Measurements from ENCODE around the gene TENM3. TPM values are rescaled to one million over a fixed set of nuclear protein-coding genes. Genes with fewer than 3 reads are reported as not detected.

Gene TENM3
- total and polyA plus RNA-seq, 2 donors (not counting 3 experiments of a cell fraction or from before 2014, with no cell fraction given) = 3.2 to 6.2 TPM

DNA sequence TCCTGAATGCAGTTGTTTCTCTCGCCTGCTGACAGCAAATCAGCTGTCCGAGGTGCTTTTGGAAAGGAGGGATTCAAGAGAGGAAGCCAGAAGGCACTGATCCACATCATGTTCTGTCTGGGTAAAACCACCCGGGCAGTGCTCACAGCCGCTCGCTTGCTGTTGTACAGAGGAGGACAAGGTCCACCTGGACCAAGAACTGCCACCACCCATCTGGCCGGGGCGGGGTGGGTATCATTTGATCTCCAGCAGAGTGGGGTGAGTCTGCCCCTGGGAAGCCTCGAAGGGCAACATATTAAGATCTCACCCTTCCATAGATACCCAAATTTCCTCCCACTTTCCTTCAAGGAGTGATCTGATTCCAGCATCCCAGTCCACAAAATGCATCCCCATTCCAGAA lies 560.9 kb downstream of the TENM3 start:
- Histone ChIP-seq H2AFZ (ENCODE audit: low read depth, low read length) (no peak overlapping the region), H3K79me2 (ENCODE audit: control insufficient read depth, insufficient read depth, low read length) (no peaks in the 10 kb centered on the region), H3K27ac (ENCODE audit: insufficient read depth, low read depth, low read length) (no peak overlapping the region), H3K9me3 (replicated peaks; ENCODE audit: control insufficient read depth, insufficient read depth, low read length) (no peaks in the 10 kb centered on the region), H3K9ac (replicated peaks; ENCODE audit: extremely low read depth, insufficient read depth, low read length) (no peak overlapping the region), H3K27me3 (ENCODE audit: control insufficient read depth in 2 of 2, insufficient read depth in 2 of 2, low read length in 2 of 2) (no peaks in the 10 kb centered on the region), H3K36me3 (ENCODE audit: control insufficient read depth in 2 of 2, extremely low read depth in 1 of 2, insufficient read depth in 2 of 2, low read length in 2 of 2) (no peaks in the 10 kb centered on the region), H3K9me1 (replicated peaks; ENCODE audit: control insufficient read depth, extremely low read depth, insufficient read depth, low read length) (no peaks in the 10 kb centered on the region), H4K20me1 (replicated peaks; ENCODE audit: control insufficient read depth, extremely low read depth, insufficient read depth, low read length) (no peaks in the 10 kb centered on the region), H3K4me2 (ENCODE audit: insufficient read depth, low read length) (no peak overlapping the region), H3K4me1 (ENCODE audit: control insufficient read depth, extremely low read depth, insufficient read depth, low read length) (no peaks in the 10 kb centered on the region), H3K4me3 (replicated peaks in 1 of 3; ENCODE audit: insufficient read depth in 1 of 3, low read depth in 1 of 3, low read length in 3 of 3) (no peak overlapping the region)
- POLR2A ChIA-PET = no interaction called here
- TF ChIP-seq MAX (IDR thresholded peaks at IDR 0.05; ENCODE audit: insufficient read depth, insufficient read length) (no peak), FOS (IDR thresholded peaks at IDR 0.05; ENCODE audit: borderline replicate concordance, insufficient read depth, low read length) (no peak), POLR2A (IDR thresholded peaks at IDR 0.05; ENCODE audit: low read depth, low read length) (no peak), EZH2 (IDR thresholded peaks at IDR 0.05; ENCODE audit: borderline replicate concordance, low read depth, low read length, severe bottlenecking) (no peak)
- CTCF ChIA-PET = interaction anchor here (1.7 kb wide), 1 partner anchor 218 kb away, joined by 5 read pairs; no protein-coding TSS in a partner anchor
- intact Hi-C loops (cut with micrococcal nuclease) = no loop called here
- no TSS peak for BruUV-seq (replicated peaks)
- DNase-seq (ENCODE audit: low read depth, low spot score) = no peak
- dilution Hi-C loops (cut with MboI; ENCODE audit: extremely low pct_ligation_motif_present, low sequenced_read_pairs) = no loop called here
- no peak for FAIRE-seq

DNA sequence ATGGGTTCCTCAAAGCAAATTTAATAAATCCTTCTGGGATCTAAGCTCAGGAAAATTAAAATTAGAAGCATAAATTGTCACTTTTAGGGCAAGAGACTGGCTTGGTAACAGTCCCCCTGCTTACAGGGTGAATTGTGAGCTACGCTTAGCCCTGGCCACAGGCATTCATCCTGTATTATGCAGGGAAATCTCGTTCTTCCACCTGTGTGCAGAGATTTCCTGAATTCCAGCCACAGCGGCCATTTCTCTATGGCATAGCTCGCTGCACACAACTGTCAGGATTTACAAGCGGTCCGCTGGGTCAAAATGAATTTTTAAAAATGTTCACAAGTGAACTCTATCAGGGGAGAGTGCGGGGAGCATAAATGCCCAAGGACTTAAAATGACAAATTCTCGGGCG lies 562.1 kb downstream of the TENM3 start:
- dilution Hi-C loops (cut with MboI; ENCODE audit: extremely low pct_ligation_motif_present, low sequenced_read_pairs) (no loop called here), intact Hi-C loops (cut with micrococcal nuclease) (loop anchor here (5.0 kb wide), 1 partner anchor 122 kb away; no protein-coding TSS in a partner anchor)
- no peaks in the 10 kb centered on the region for H3K27me3 ChIP-seq (ENCODE audit: control insufficient read depth in 2 of 2, insufficient read depth in 2 of 2, low read length in 2 of 2)
- H3K4me3 ChIP-seq (replicated peaks in 1 of 3; ENCODE audit: insufficient read depth in 1 of 3, low read depth in 1 of 3, low read length in 3 of 3) = no peak overlapping the region
- no peak overlapping the region for H3K27ac ChIP-seq (ENCODE audit: insufficient read depth, low read depth, low read length)
- FAIRE-seq (no peak), DNase-seq (ENCODE audit: low read depth, low spot score) (no peak)
- no peak overlapping the region for H2AFZ ChIP-seq (ENCODE audit: low read depth, low read length)
- H3K9ac ChIP-seq (replicated peaks; ENCODE audit: extremely low read depth, insufficient read depth, low read length) = no peak overlapping the region
- H3K4me1 ChIP-seq (ENCODE audit: control insufficient read depth, extremely low read depth, insufficient read depth, low read length) = no peaks in the 10 kb centered on the region
- H3K36me3 ChIP-seq (ENCODE audit: control insufficient read depth in 2 of 2, extremely low read depth in 1 of 2, insufficient read depth in 2 of 2, low read length in 2 of 2) = no peaks in the 10 kb centered on the region
- ChIA-PET POLR2A (no interaction called here), CTCF (interaction anchor here (0.6 to 1.8 kb wide), 24 partner anchors 9 to 787 kb away, joined by 3 to 18 read pairs (median 4); no protein-coding TSS in a partner anchor)
- no peaks in the 10 kb centered on the region for H3K9me1 ChIP-seq (replicated peaks; ENCODE audit: control insufficient read depth, extremely low read depth, insufficient read depth, low read length)
- no peaks in the 10 kb centered on the region for H4K20me1 ChIP-seq (replicated peaks; ENCODE audit: control insufficient read depth, extremely low read depth, insufficient read depth, low read length)
- no peaks in the 10 kb centered on the region for H3K79me2 ChIP-seq (ENCODE audit: control insufficient read depth, insufficient read depth, low read length)
- no peaks in the 10 kb centered on the region for H3K9me3 ChIP-seq (replicated peaks; ENCODE audit: control insufficient read depth, insufficient read depth, low read length)
- TF ChIP-seq POLR2AphosphoS5 (IDR thresholded peaks at IDR 0.05; ENCODE audit: insufficient read depth, low read depth, low read length) = no peak
- BruUV-seq (replicated peaks) = no TSS peak
- no peak overlapping the region for H3K4me2 ChIP-seq (ENCODE audit: insufficient read depth, low read length)
